ENCODE data around the gene PCDH10.

The PCDH10 gene

GRCh38 chr4:133148690-133149363, at the start of gene PCDH10:
TSS of gene PCDH10 (plus strand) at chr4:133149294. CDS start at chr4:133150141, 847 bp downstream.
- peak; percentile 98 for DNase-seq (ENCODE audit: low read depth)
- no peak for TF ChIP-seq CTCF (IDR thresholded peaks at IDR 0.05; ENCODE audit: low read length, missing control alignments)
- H3K4me3 ChIP-seq (replicated peaks; ENCODE audit: low read depth, low read length): peak within 1 kb of the TSS; percentile 70

GRCh38 chr4:133102043-133102442, 47.1 kb upstream of the PCDH10 start:
- H3K4me3 ChIP-seq (replicated peaks; ENCODE audit: low read depth, low read length): no peak overlapping the region
- no peak for DNase-seq (ENCODE audit: low read depth)
- TF ChIP-seq CTCF (IDR thresholded peaks at IDR 0.05; ENCODE audit: low read length, missing control alignments): no peak

- DNase-seq (ENCODE audit: low read depth): peak; percentile 13
- TF ChIP-seq CTCF (IDR thresholded peaks at IDR 0.05; ENCODE audit: low read length, missing control alignments): peak; percentile 42
- H3K4me3 ChIP-seq (replicated peaks; ENCODE audit: low read depth, low read length): no peak overlapping the region
Measured at GRCh38 chr4:133102612-133103409, 46.3 kb upstream of the PCDH10 start.

GRCh38 chr4:133112641-133113040, 36.5 kb upstream of the PCDH10 start:
- DNase-seq (ENCODE audit: low read depth): no peak
- no peak overlapping the region for H3K4me3 ChIP-seq (replicated peaks; ENCODE audit: low read depth, low read length)
- TF ChIP-seq CTCF (IDR thresholded peaks at IDR 0.05; ENCODE audit: low read length, missing control alignments): no peak

- no peak for DNase-seq (ENCODE audit: low read depth)
- no peak for TF ChIP-seq CTCF (IDR thresholded peaks at IDR 0.05; ENCODE audit: low read length, missing control alignments)
- no peak overlapping the region for H3K4me3 ChIP-seq (replicated peaks; ENCODE audit: low read depth, low read length)
Measured at GRCh38 chr4:133124746-133125145, 24.3 kb upstream of the PCDH10 start.

- no peak for TF ChIP-seq CTCF (IDR thresholded peaks at IDR 0.05; ENCODE audit: low read length, missing control alignments)
- H3K4me3 ChIP-seq (replicated peaks; ENCODE audit: low read depth, low read length): no peak overlapping the region
- DNase-seq (ENCODE audit: low read depth): no peak
Measured at GRCh38 chr4:133127500-133127899, 21.6 kb upstream of the PCDH10 start.

All from fibroblast of pulmonary artery (primary cell).